Activated CD8-positive, alpha-beta memory T cell treated with anti-CD3 and anti-CD28 coated beads, Interleukin-2, amount 50 U/mL, for 4 hours (primary cell): Measurements from ENCODE around the gene ALKAL2.

Experiments
- DNase-seq: peaks from one replicate; pipeline ENCODE4 v3.0.0-alpha.2; 2020

ALKAL2 gene

DNA sequence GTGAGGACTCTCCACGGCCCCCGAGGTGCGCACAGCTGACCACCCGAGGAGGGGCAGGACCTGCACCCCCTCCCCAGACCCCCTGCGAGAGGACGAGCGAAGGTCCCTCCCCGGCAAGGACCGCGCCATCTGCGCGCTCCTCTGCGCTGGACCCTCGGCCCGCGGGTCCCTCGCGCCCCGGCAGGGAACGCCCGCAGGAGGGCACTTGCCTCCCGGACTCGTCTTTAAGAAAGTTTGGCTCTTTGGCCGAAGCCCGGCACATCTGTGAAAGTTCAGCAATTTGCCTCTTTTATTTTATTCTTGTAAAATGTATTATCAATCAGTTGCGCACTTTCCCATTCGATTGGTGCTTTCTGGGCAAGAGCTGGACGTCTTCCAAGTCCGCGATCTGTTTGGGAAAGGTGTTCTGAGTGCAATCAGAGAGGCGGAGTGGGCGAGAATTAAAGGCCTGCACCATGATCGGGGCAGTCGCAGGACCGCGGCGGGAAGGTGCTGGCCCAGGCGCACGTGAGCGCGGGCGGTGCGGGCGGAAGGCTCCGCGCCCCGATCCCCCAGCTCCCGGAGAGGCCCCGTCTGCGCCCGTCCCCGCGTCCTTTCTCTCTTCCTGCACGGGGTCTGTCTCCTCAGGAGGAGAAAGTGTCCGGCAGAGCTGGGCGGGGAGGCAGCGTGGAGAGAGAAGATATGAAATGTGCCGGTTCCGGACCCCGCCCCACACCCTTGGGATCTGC is 1.6 kb upstream of the ALKAL2 start:
- DNase-seq: peak; percentile 23

DNA sequence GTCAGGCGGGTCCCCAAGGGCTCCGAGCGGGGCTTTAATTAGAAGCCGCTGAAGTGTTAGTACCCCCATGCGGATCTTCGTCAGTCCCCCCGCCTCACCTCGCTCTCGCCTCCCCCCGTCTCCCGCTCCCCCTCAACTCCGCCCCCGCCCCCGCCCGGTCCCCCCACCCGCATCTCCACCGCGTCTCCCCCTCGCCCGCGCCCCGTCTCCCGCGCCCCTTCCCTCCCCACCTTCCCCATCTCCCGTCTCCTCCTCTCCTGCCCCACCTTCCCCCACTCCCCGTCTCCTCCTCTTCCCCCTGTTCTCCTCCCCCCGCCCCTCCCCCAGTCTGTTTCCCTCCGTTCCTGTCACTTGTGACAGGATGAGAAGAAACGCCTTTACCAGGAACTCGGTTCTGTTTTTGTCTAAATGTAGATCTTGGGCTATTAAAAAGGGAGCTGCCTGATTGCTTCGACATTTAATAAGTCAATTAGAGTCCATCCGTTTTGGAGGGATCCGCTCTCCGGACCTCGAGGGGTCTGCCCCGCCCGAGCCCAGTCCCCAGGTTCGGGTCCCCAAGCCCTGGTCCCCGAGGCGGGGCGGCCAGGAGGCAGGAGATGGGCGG is 969 bp upstream of the ALKAL2 start:
- DNase-seq: no peak

DNA sequence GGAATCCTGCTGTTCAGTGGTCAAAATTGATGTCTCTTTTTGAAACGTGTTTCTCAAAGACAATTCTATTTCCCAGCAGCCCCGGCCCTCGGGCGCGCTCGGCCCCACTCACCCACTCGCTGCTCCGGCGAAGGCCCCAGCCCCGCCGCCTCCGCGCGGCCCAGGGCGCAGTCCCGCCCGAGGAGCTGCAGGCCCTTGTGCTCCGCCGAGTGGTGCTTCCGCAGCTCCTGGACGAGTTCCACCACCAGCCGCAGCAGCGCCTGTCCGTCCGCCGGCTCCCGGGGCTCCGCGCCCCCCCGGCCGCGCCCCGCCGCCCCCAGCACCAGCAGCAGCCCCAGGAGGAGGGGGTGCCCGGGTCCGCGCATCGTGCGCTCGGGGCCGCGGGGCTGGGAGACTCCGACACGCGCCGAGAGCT is 413 bp downstream of the ALKAL2 start:
- DNase-seq: no peak

DNA sequence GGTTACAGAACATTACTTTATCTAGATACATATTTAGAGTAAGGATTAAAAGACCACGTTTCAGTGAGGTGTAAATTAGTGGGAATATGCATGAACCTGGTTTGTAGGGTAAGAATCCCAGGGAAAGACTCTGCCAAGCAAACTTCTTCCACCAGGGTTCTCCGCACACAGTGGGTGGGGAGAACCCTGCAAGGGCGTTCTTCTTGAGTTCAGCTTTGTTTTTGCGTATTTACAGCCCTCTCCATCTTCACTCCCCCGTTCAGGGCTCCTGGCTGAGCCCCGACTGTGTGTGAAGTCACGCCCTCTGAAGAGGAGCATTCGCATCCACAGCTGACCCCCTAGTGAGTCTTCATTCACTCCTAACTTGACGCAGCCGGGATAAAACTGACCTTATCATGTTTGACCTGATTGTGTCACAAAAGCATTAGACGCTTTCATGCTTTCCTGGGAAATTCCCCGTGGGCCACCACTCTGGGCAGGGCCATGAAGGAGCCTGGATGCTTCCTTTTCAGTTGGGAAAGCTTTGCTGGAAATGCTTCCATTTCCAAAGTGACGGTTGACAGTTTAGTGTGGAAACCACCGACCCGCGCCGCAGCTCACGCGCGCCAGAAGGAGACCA is 1.0 kb downstream of the ALKAL2 start:
- DNase-seq: no peak

DNA sequence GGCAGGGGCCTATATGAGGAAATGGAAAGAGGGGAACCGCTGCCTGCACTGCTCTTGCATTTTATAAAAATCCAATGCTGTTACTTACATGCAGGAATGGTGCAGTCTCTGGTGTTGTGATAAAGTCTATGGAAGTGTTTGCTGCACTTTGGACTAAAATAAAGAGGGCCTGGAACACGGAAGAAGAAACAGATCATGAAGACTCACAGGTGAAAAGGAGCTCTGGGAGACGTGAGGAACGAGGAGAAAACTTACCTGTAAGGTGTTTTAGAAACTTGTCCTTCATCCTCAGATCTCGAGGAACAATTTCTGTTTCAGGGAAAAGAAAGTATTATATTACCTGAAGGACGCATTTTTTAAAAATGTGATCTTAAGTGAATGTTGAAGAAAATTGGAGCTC is 1.9 kb downstream of the ALKAL2 start:
- DNase-seq: no peak

DNA sequence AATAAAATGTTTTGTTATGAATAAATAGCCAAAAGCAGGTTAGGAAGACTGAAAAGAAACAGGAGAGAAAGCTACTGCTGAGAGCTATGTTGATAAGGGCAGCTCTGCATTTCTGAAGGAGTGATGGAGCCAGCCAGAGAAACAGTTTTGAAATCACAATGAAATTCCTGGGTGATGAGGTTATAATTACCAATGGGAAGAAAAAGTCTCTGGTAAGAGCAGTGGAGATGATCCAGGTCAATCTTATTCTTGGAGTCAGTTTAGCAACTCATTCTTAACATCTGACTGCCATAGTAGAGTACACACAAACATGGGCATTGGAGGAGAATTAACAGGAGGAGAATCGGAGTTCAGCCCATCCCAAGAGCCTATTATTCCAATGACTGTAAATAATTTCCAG is 2.4 kb downstream of the ALKAL2 start:
- DNase-seq: no peak

DNA sequence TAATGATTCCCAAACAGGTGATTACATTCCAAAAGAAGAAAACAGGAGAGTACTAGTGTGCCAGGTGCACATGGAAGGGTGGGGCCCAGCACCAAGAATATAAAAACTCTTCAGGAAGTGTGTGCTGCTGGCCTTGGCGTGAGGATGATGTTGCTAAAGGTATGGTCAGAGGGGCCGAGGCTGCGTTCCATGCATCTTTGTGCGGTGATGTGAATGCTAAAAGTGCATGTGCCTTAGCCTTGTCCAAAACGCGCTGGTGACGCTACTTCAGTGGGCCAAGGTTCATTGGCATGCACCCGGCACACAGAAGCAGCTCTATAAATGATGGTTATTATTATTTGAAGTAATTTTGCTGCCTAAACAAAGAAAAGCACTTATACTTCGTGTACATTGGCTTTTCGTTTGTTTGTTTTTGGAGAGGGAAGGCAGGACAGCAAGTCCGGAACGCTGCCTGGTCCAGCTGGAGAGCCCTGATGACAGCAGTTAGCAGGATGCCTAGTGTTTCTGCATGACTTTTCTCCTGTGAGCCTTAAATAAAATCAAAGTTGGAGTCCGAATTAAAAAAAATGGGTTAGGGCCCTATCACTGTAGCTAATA is 2.9 kb downstream of the ALKAL2 start:
- no peak for DNase-seq

DNA sequence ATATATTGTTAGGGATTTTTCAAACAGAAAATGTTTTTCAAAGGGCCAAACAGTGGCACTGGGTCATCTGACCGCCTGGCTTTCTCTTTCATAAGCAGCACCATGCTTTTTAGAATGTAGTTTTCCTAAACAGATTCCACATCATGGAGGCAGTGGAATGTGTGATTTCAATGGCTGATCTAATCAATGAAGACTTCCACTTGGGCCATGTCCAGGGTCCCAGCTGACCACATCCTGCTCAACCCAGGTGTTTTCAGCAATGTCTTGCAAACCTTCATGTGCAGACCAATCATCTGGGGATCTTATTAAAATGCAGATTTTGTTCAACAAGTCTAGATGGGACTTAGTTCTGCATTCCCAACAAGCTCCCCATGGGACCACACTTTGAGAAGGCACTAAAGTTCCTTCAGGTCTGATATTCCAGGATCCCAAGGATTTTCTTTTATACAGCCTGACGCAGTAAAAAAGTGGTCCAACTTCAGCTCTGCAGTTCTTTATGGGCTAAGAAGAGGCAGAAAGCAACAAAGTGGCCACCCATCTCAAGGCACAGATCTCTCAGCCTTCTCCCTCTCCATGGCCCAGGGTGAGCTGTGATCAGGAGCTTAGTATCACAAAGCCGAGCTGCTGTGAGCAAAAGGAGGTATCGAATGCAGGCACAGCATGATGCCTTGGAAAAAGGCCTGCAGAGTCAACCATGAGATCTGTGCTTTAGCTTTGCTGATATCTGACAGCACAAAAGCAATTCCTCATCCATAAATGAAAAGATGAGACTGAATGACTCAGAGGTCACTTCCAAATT is 3.7 kb downstream of the ALKAL2 start:
- DNase-seq: no peak

DNA sequence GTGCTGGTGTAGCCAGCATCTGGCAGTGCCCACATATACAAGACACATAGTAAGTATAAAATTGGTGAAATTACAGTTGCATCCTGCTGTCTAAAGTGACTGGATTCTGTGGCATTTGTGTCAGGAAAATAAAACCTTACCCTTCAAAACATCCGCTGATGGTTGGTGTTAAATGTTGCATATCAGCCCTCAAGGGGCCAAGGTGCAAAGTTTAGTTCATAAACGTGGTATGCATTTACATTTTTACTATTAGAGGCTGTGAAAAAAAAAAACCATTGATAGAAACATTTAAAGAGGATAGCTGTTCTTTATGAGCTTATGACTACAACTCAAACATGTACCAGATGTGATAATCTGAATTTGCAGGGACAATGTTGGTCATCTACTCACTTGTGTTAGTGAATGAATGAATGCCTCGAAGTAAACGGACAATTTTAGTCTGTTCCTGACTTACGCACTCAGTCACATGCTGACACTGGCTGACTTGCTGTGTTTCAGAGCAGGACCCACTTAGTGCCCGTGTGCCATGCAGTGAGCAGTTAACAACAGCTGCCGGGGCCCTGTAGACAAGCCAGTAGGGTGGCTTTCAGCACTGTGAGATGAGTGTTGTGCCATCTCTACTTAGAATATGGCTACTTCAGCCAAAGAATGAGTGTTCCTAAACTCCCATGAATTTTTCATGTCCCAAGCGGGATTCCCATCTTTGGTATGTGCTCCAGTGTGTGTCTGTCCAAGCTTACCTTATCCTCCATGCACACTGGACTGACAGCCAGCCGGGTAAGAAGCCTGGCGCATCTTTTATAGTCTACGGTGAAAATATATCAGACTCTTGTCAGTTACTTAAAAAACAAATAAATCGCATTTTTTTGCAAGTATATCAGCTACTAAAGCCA is 5.3 kb downstream of the ALKAL2 start:
- DNase-seq: no peak

DNA sequence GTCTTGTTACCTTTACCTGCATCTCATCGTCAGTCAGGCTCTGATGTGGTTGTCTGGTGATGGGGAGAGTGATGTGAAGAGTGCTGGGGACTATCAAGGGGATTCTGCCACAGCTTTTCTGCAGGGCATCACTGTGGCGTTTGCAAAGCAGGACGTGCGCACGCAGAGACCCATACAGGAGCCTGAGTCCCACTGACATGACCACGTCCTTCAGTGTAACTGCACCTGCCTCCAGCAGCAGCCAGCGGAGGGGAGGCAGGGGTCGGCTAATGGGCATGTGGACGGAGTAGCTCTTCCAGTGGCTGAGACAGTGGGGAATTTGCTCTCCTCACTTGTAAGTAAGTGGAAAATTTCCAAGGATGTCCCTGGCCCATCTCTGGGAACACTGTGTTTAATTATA is 6.5 kb downstream of the ALKAL2 start:
- no peak for DNase-seq

DNA sequence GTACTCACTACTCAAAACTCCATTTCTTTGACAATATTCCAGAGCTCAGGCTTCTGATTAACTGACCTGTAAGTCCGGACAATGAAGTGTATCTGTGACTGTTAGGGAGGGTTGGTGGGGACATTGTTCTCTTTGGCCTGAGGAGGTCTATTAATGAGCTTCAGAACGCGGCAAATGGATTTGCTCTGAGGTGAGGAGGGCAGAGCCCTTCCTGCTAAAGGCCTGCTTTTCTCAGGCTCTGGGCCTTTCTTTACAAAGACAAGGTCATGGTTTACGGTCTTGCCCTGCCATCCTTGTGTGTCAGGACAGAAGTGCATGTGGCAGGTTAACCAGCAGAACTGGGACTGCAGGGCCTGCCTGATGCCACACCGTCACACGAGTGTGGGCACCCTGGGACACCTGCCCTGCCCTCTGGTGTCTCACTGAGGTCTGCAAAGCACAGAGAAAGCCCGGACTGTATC is 7.2 kb downstream of the ALKAL2 start:
- DNase-seq: no peak

DNA sequence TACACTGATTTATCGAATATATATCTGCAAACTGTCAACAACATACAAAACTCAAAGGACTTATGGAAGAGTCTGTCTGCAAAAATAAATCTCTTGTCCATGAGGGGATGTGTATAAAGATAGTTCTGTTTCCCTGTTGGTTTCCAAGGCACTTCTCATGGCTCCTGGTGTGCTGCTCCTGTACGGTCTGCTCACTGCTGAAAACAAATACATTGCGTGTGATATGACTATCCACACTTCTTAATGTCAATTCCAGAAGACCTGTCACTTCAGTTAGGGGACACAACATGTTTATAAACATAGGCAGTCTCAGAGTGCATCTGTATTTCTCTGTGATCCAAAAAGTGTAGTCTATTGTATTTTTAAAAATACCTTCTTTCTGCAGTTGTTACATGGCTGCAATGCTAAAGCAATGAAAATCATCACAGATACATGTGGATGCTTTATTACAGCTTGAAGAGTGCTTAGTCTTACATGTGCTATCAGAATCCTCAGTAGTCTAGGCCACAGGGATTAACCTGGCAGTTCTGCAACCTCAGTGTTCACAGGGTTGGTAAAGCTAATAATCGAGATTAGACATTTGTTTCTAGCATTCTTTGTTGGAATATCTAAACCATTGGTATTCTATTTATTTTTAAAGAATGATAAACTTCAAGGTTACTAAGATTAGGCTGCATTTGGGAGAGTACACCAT is 7.8 kb downstream of the ALKAL2 start:
- no peak for DNase-seq

DNA sequence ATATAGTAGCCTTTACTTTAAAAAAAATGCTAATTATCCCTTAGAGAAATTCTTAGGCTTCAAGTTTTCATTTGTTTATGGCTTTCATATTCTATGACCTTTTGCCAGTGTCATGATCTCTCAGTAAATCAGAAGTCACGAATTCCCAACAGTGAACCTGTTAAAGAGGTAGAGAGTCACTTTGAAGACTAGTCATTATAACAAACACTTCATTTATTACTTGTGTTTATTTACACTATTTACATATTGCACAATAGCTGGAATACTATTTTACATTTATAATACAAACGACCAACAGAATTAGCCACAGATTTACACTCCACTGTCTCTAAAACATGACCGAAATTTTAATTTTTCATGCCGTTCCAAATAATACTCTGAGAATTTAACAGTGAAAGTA is 8.5 kb downstream of the ALKAL2 start:
- no peak for DNase-seq

DNA sequence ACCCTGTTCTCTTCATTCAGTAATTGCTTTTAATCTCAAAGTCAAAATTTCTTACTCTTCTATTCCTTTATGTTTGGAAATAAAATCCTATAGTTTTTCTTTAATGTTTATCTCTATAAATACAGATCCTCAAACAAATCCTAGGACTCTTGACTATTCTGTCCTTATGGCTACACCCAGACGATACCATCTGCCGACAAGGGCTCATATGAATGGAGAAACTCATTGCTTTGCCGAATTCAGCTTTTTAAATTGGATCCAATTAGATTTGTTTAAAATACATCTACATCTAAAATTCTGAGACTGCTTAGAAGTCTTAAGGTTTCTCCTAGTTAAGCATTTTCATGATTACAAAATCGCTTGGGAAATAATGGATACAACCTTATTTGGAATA is 9.0 kb downstream of the ALKAL2 start:
- no peak for DNase-seq

DNA sequence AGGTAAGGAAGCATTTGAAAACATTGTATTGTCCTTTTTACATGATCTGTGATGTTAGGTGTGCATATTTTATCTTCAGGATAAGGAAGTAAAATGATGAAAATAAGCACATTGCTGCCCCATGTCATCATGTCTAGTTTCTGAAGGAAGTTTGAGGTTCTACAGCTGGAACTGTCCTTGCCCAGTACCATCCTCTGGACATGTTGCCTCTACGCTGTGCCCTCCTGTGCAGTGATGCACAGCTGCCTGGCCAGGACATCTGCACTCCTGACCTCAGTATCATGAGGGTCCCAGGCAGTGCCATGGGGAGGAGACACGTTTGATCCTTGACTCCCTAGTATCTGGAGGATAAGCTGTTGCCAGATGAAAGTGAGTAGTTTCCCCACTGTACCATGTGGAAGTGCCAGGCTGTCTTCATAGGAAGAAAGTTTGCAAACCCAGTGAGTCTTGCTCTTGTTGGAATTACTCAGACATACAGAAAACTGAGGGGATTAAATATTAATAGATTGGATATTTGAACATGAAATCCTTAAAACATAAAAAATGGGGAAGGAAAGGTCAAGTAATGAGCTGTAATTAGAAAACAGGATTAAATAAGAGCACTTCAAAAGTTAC is 9.5 kb downstream of the ALKAL2 start:
- no peak for DNase-seq

DNA sequence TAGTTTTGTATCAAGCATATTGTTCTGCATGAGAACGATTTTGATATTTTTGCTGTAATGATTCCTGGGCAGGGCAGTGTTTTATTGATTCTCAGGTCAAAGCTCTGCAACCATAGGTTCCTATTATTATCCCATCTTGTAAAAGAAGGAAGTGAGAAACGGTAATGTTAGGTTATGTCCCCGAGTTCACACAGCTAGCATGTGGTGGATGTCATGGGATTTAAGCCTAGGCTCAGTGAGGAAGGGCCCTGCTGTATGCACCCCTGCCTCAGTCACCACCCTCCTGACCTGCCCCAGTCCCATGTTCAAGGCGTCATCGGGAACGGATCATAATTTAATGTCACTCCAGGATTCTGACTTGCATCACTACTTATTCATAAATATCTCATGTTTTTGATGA is 12.4 kb downstream of the ALKAL2 start:
- DNase-seq: no peak

DNA sequence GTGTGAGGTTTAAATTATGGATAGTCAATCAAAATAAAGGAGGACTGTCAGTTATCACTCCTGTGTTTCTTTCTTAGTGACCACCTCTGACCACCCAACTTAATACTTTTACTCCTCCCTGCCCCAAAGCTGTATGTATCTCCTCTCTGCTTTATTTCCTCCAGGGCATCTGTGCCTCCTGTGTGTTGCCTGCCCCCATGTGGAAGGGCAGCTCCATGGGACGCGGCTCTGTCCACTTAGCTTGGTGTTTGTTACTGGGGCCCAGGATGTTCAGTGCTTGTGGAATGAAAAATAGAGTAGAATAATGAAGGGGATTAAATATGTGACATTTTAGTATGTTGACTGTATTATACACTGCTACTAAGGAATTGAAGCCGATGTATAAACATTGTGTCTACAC is 13.4 kb downstream of the ALKAL2 start:
- DNase-seq: no peak

DNA sequence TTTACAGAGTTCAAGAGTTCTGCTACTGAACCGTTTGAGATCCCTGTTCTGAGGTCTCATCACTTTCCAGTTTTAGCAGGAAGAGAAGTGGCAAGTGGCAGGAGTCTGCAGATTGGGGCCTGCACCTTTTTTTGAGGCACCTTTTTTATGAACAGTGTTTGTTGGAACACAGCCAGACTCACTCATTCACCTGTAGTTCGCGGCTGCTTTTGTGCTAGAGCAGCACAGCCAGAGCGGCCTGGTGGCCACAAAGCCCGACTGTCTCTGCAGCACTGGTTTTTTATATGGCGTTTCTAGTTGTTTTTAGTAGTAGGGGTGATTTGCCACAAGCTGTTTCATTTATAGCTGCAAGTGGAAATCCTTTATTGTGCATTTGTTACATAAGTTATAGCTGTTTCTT is 14.6 kb downstream of the ALKAL2 start:
- DNase-seq: no peak

DNA sequence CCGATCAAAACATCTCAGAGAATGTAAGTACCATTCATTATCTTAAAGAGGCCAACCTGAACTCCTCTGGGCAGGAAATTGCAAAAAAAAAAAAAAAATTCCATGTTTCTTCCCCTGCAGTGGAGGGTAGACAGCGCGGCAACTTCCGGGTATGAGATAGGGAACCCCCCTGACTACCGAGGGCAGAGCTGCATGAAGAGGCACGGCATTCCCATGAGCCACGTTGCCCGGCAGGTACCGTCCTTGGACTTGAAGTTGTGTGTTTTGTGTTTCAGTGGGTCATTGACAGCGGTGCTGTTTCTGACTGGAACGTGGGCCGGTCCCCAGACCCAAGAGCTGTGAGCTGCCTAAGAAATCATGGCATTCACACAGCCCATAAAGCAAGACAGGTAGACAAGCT is 16.0 kb downstream of the ALKAL2 start:
- DNase-seq: no peak

DNA sequence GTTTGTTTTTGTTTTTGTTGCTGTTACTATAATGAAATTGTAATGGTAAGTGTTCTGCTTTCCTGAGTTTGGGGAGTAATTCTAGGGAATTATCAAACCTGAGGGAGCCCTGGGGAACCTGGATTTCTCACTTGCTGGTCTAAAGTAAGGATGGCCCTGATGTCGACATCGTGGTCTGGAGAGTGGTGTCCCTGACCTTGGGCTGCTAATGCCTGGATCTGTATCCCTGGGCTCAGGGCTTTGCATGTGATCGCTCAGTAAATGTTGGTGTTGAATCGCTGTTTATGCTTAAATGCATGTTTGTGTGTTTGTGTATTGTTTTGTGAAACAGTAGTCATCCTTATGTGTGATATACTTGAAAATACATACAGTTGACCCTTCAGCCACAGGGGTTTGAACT is 17.0 kb downstream of the ALKAL2 start:
- DNase-seq: no peak
